Adrenal gland (tissue), 12 donors: ENCODE results near the gene CTBP2. TPM values are rescaled to one million over a fixed set of nuclear protein-coding genes. Genes with fewer than 3 reads are reported as not detected.

Experiments
- DNase-seq, 7 donors: peaks; one replicate each; pipeline ENCODE4 v3.0.0-alpha.2; 2019 to 2020
- H3K27ac ChIP-seq, 5 donors: fragments of 200-600 bp; sonication (generic) in 4 of 5; 1 replicate in 3 of 5; 2 replicates in 2 of 5; pipeline versions ENCODE4 v1.5.1 to v1.8.0; 2016 to 2020; ENCODE audit warnings: mild to moderate bottlenecking in 1 of 5
- H3K27me3 ChIP-seq: fragments of 200-600 bp; 2 replicates; pipeline ENCODE4 v1.8.0; 2021
- H3K36me3 ChIP-seq, 2 donors: fragments of 200-600 bp; replicated peaks in 1 of 2; 1 replicate in 1 of 2; 2 replicates in 1 of 2; pipeline versions ENCODE4 v1.5.1 to v1.8.0; 2018 to 2022
- H3K4me1 ChIP-seq, 2 donors: fragments of 200-600 bp; replicated peaks in 1 of 2; 1 replicate in 1 of 2; 2 replicates in 1 of 2; pipeline versions ENCODE4 v1.5.1 to v1.8.0; 2018 to 2021
- H3K4me3 ChIP-seq, 4 donors: fragments of 200-600 bp; sonication (generic) in 3 of 4; one replicate each; pipeline ENCODE4 v1.5.1; 2016 to 2018
- H3K9me3 ChIP-seq, 3 donors: fragments of 200-600 bp; sonication (generic) in 1 of 3; replicated peaks in 1 of 3; 1 replicate in 2 of 3; 2 replicates in 1 of 3; pipeline versions ENCODE4 v1.5.1 to v1.8.0; 2016 to 2021
- POLR2A ChIP-seq, 2 donors: fragments of 450-650 bp; IDR thresholded peaks; one replicate each; pipeline ENCODE4 v1.6.1; 2017; ENCODE audit warnings: antibody characterized with exemption in 2 of 2, mild to moderate bottlenecking in 2 of 2, moderate library complexity in 1 of 2
- WGBS, 4 donors: extraction: QIAGEN DNeasy Blood & Tissue Kit in 2 of 4; methylation state at CpG; one replicate each; pipeline versions ENCODE4 v1.1.5 to v1.1.7; 2013 to 2017; 5-methylcytosine and 5-hydroxymethylcytosine counted together
- intact Hi-C, 2 donors: fragments of 100-400 bp; cut with DNase I; formaldehyde crosslinking; loops; one replicate each; pipeline versions ENCODE4 v1.14.1 to v1.15.0; 2022 to 2023
- polyA plus RNA-seq, 3 donors: library from polyadenylated mRNA; stranded (reverse); fragments of 200-250 nt in 2 of 3; fragments of 350-450 nt in 1 of 3; fragmentation: Illumina TruSeq in 1 of 3; extraction: RNeasy Lipid Tissue Mini Kit (QIAGEN cat#74804) in 1 of 3; gene quantifications; one replicate each; pipeline ENCODE4 v1.2.3, GENCODE V29; 2013 to 2014
- total RNA-seq, 9 donors: library from RNA; depleted of rRNA in 4 of 9; stranded (reverse); fragments of >200 nt in 4 of 9; fragments of 120-200 nt in 1 of 9; fragmentation: NEBNext Ultra II Directional in 1 of 9; extraction: Animal tissue kit (Norgen Biotek cat#: 25700) in 1 of 9; gene quantifications; one replicate each; pipeline versions ENCODE4 v1.1.0 to v1.2.4, GENCODE V29; 2013 to 2023
- TF ChIP-seq, protein P1 (sequence below), 6 experiments: fragments of 450-650 bp in 4 of 6; fragments of 200-600 bp in 2 of 6; sonication (generic) in 1 of 6; IDR thresholded peaks; 1 replicate in 5 of 6; 2 replicates in 1 of 6; pipeline versions ENCODE4 v1.5.1 to v1.8.0; 2016 to 2021; ENCODE audit warnings: antibody characterized with exemption in 6 of 6, mild to moderate bottlenecking in 2 of 6, moderate library complexity in 1 of 6
- donor health status: healthy with polysubstance abuse.
- donor health status: Bipolar disorder and iron deficiency.
- donor health status: DM: yes; HTN: yes; CAD: no.
- donor health status: DM: no; HTN: no; CAD: no.
- donor health status: DM: no; HTN: no; CAD: no.
- donor health status: DM: yes; HTN: yes; CAD: no.

CTBP2 gene
- total and polyA plus RNA-seq, 12 donors, result 25.3 to 66.5 (median 45.7) TPM

DNA sequence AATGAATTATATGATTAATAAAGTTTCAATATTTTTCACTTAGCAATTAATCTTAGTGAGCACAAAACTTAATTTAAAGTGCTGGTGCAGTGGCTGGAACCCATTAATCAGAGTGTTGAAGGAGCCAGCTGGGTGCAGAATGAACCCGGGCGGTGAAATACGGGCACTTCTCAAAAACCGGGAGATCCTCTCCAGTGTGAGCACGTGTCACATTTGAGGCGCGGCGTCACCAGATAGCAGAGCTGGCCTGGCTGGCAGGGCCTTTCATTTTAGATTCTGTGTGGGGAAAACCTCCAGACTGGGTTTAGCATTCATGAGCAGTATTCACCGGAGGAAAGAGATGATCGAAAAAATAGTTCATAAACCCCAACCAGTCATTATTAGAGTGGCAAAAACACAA is 34.5 kb upstream of the CTBP2 start:
- WGBS, 4 donors, result 87 to 92% (median 90%) methylated on average over 10 of the region's 10 CpGs
- Histone ChIP-seq H3K4me1 (no peaks in the 10 kb centered on the region), H3K9me3 (no peaks in the 10 kb centered on the region), H3K4me3 (no peak overlapping the region), H3K27me3 (no peaks in the 10 kb centered on the region), H3K27ac (no peak overlapping the region), H3K36me3 (no peaks in the 10 kb centered on the region)
- TF ChIP-seq, protein P1, sequence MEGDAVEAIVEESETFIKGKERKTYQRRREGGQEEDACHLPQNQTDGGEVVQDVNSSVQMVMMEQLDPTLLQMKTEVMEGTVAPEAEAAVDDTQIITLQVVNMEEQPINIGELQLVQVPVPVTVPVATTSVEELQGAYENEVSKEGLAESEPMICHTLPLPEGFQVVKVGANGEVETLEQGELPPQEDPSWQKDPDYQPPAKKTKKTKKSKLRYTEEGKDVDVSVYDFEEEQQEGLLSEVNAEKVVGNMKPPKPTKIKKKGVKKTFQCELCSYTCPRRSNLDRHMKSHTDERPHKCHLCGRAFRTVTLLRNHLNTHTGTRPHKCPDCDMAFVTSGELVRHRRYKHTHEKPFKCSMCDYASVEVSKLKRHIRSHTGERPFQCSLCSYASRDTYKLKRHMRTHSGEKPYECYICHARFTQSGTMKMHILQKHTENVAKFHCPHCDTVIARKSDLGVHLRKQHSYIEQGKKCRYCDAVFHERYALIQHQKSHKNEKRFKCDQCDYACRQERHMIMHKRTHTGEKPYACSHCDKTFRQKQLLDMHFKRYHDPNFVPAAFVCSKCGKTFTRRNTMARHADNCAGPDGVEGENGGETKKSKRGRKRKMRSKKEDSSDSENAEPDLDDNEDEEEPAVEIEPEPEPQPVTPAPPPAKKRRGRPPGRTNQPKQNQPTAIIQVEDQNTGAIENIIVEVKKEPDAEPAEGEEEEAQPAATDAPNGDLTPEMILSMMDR (IDR thresholded peaks at IDR 0.05), result no peak
- no peak for TF ChIP-seq POLR2A (IDR thresholded peaks at IDR 0.05)
- intact Hi-C loops, result no loop called here
- peak in 1 of 7 donors; percentile 21 for DNase-seq

DNA sequence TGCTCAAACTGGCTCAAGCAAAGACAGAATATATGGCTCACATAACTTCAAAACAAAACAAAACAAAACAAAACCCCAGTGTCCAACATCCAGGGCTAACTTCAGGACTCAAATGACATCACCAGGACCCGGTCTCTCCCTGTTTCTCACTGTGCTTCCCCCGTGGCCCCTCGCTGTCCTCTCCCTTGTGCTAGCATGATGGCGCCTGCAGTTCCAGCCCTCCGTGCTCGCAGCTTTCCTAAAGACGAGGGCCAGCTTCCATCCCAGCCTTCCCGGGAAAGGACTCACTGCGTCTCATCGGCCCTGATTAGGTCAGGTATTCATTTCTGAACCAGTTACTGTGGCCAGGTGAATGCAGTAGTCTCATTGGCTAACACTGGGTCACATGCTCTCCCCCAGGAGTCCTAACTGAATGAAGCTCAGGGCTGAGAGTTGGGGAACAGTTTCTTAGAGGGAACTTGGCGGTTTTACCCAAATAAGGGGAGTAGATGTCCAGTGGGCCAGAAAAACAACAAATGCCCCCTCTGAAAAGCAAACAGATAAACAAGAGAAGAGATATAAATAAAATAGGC is 33.0 kb upstream of the CTBP2 start:
- intact Hi-C loops, result no loop called here
- H3K36me3 ChIP-seq, result no peaks in the 10 kb centered on the region
- H3K4me1 ChIP-seq, result no peaks in the 10 kb centered on the region
- no peaks in the 10 kb centered on the region for H3K9me3 ChIP-seq
- H3K4me3 ChIP-seq, result no peak overlapping the region
- no peaks in the 10 kb centered on the region for H3K27me3 ChIP-seq
- TF ChIP-seq, protein P1 (IDR thresholded peaks at IDR 0.05), result no peak
- no peak for TF ChIP-seq POLR2A (IDR thresholded peaks at IDR 0.05)
- DNase-seq, result peak in 1 of 7 donors; percentile 18
- no peak overlapping the region for H3K27ac ChIP-seq
- WGBS, 4 donors, result 82 to 91% (median 85%) methylated on average over 11 of the region's 11 CpGs

DNA sequence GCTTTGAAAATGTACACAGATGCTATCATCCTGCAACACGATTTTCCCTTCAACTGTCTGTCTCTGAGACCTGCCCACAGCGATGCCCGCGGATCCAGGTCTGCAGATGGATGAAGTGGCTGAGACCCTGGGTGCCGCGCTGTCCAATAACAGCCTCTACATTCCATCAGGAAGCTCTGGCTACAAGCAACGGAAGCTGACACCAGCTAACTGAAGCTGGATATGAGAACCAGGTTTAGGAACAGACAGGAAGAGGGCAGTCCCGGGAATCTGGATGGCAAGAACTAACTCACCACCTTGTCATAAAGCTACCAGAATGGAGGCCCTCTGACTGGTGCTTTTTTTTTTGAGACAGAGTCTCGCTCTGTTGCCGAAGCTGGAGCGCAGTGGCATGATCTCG is 32.3 kb upstream of the CTBP2 start:
- peak in 1 of 7 donors; percentile 28 for DNase-seq
- Histone ChIP-seq H3K9me3 (no peaks in the 10 kb centered on the region), H3K4me1 (no peaks in the 10 kb centered on the region), H3K4me3 (no peak overlapping the region), H3K27ac (no peak overlapping the region), H3K27me3 (no peaks in the 10 kb centered on the region), H3K36me3 (no peaks in the 10 kb centered on the region)
- TF ChIP-seq, protein P1 (IDR thresholded peaks at IDR 0.05), result no peak
- no peak for TF ChIP-seq POLR2A (IDR thresholded peaks at IDR 0.05)
- intact Hi-C loops, result no loop called here
- 85 to 90% (median 88%) methylated on average over 12 of the region's 12 CpGs for WGBS, 4 donors

DNA sequence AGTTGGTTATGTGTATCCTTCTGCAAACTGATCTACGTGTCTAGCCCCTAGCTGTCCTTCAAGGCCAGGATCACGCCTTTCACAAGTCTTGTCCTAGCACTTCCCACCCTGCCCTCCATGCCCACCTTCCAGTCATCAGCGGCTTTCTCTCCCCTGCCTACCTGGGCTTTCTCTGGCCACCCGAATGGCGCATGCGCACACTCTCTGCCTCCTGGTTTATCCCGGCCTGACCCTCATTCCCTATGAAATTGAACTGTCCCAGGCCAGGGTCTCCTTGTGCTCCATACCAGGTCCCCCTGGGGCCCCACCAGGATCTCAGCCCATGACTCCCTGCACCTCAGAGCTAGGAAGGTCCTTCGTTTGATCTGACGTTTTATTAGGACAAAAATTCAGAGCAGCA is 31.6 kb upstream of the CTBP2 start:
- H3K4me1 ChIP-seq, result no peaks in the 10 kb centered on the region
- no peaks in the 10 kb centered on the region for H3K9me3 ChIP-seq
- 80 to 89% (median 86%) methylated on average over 9 of the region's 9 CpGs for WGBS, 4 donors
- TF ChIP-seq, protein P1 (IDR thresholded peaks at IDR 0.05), result no peak
- TF ChIP-seq POLR2A (IDR thresholded peaks at IDR 0.05), result no peak
- H3K27ac ChIP-seq, result no peak overlapping the region
- DNase-seq, result peak in 1 of 7 donors; percentile 10
- no peak overlapping the region for H3K4me3 ChIP-seq
- no peaks in the 10 kb centered on the region for H3K36me3 ChIP-seq
- intact Hi-C loops, result no loop called here
- H3K27me3 ChIP-seq, result no peaks in the 10 kb centered on the region
